Trophoblast cell (in vitro differentiated cells and primary cell): ENCODE measurements around the gene NLGN3.
A peak's percentile ranks its signal among the peaks of the same experiment; 100 is the strongest.

ENCODE experiments used
- DNase-seq, 2 donors: peaks; one replicate each; pipeline ENCODE4 v3.0.0-alpha.2; 2016
- H2AFZ ChIP-seq: 2 replicates; pipeline ENCODE4 v1.6.1; 2013; ENCODE audit warnings: low read length, moderate library complexity, mild to moderate bottlenecking; ENCODE audit not compliant: insufficient read depth, poor library complexity
- H2AK5ac ChIP-seq: 2 replicates; pipeline ENCODE4 v1.6.1; 2013; ENCODE audit warnings: mild to moderate bottlenecking, low read length
- H2BK120ac ChIP-seq: 2 replicates; pipeline ENCODE4 v1.6.1; 2013; ENCODE audit warnings: low read length, mild to moderate bottlenecking, moderate library complexity; ENCODE audit not compliant: insufficient read depth, poor library complexity
- H2BK12ac ChIP-seq: 2 replicates; pipeline ENCODE4 v1.6.1; 2013; ENCODE audit warnings: mild to moderate bottlenecking, low read length, moderate library complexity
- H2BK5ac ChIP-seq: 2 replicates; pipeline ENCODE4 v1.6.1; 2013; ENCODE audit warnings: low read length, low read depth, moderate library complexity, mild to moderate bottlenecking; ENCODE audit not compliant: poor library complexity
- H3K14ac ChIP-seq: 2 replicates; pipeline ENCODE4 v1.6.1; 2013; ENCODE audit warnings: mild to moderate bottlenecking, low read length
- H3K18ac ChIP-seq: 2 replicates; pipeline ENCODE4 v1.6.1; 2013; ENCODE audit warnings: mild to moderate bottlenecking, low read length
- H3K23ac ChIP-seq: 2 replicates; pipeline ENCODE4 v1.6.1; 2013; ENCODE audit warnings: low read length
- H3K27ac ChIP-seq: 2 replicates; pipeline ENCODE4 v1.5.1; 2013; ENCODE audit warnings: low read depth, mild to moderate bottlenecking, inconsistent platforms, low read length, moderate library complexity
- H3K27me3 ChIP-seq: 2 replicates; pipeline ENCODE4 v1.6.1; 2013; ENCODE audit warnings: inconsistent platforms, mild to moderate bottlenecking, low read length, moderate library complexity; ENCODE audit not compliant: insufficient read depth
- H3K36me3 ChIP-seq, 2 experiments: 1 replicate in 1 of 2; 2 replicates in 1 of 2; pipeline ENCODE4 v1.6.1; 2013; ENCODE audit warnings: low read length in 2 of 2, mild to moderate bottlenecking in 2 of 2, moderate library complexity in 1 of 2; ENCODE audit not compliant: insufficient read depth in 2 of 2, control insufficient read depth in 1 of 2
- H3K4ac ChIP-seq: 2 replicates; pipeline ENCODE4 v1.6.1; 2013; ENCODE audit warnings: low read depth, mild to moderate bottlenecking, low read length, moderate library complexity
- H3K4me1 ChIP-seq, 2 experiments: 1 replicate in 1 of 2; 2 replicates in 1 of 2; pipeline ENCODE4 v1.6.1; 2013; ENCODE audit warnings: low read length in 2 of 2, mild to moderate bottlenecking in 2 of 2, moderate library complexity in 1 of 2; ENCODE audit not compliant: insufficient read depth in 2 of 2, control insufficient read depth in 1 of 2
- H3K4me2 ChIP-seq: 2 replicates; pipeline ENCODE4 v1.6.1; 2013; ENCODE audit warnings: inconsistent platforms, mild to moderate bottlenecking, low read length, moderate library complexity
- H3K4me3 ChIP-seq: 2 replicates; pipeline ENCODE4 v1.5.1; 2013; ENCODE audit warnings: mild to moderate bottlenecking, low read depth, low read length, inconsistent platforms
- H3K79me1 ChIP-seq: one replicate; pipeline ENCODE4 v1.6.1; 2013; ENCODE audit warnings: low read length
- H3K79me2 ChIP-seq: 2 replicates; pipeline ENCODE4 v1.6.1; 2013; ENCODE audit warnings: low read length, mild to moderate bottlenecking; ENCODE audit not compliant: control insufficient read depth, insufficient read depth, poor library complexity
- H3K9ac ChIP-seq: 2 replicates; pipeline ENCODE4 v1.6.1; 2013; ENCODE audit warnings: mild to moderate bottlenecking, low read length
- H3K9me3 ChIP-seq: 2 replicates; pipeline ENCODE4 v1.6.1; 2013; ENCODE audit warnings: low read depth, mild to moderate bottlenecking, control low read depth, inconsistent platforms, low read length; ENCODE audit not compliant: insufficient read depth
- H4K12ac ChIP-seq: 2 replicates; pipeline ENCODE4 v1.6.1; 2013; ENCODE audit warnings: low read depth, mild to moderate bottlenecking, low read length, moderate library complexity
- H4K8ac ChIP-seq: 2 replicates; pipeline ENCODE4 v1.6.1; 2013; ENCODE audit warnings: low read depth, mild to moderate bottlenecking, low read length, moderate library complexity
- H4K91ac ChIP-seq: one replicate; pipeline ENCODE4 v1.6.1; 2013; ENCODE audit warnings: low read depth, mild to moderate bottlenecking, low read length, moderate library complexity
- WGBS: extraction: QIAGEN DNeasy Blood & Tissue Kit; methylation state at CpG from one replicate; pipeline ENCODE4 v1.1.7; 2013; ENCODE audit warnings: missing lambda C conversion rate; ENCODE audit not compliant: insufficient read length, insufficient coverage; ENCODE audit errors: extremely low coverage; 5-methylcytosine and 5-hydroxymethylcytosine counted together

Gene NLGN3

GRCh38 chrX:71106427-71106826 is 38.2 kb upstream of the NLGN3 start, which contains the start of gene CXorf65:
CXorf65 (minus strand) TSS chrX:71106740; CDS start chrX:71106556, 184 bp downstream.
- WGBS: no CpG with 5 or more reads among the region's 1 CpG
- DNase-seq: no peak

GRCh38 chrX:71107245-71107644 is 37.4 kb upstream of the NLGN3 start:
- WGBS: no CpG with 5 or more reads among the region's 4 CpGs
- Histone ChIP-seq H3K23ac (no peak overlapping the region), H3K9me3 (no peaks in the 10 kb centered on the region)

More at GRCh38 chrX:71106427-71106826, 38.2 kb upstream of the NLGN3 start, which contains the start of gene CXorf65:
- peak within 1 kb of the TSS; percentile 52 for H4K8ac ChIP-seq
- H3K4me2 ChIP-seq: peak within 1 kb of the TSS; percentile 30
- peaks cover 7% of the 10 kb centered on the region for H3K79me1 ChIP-seq
- H3K18ac ChIP-seq: no peak within 1 kb of the TSS
- H4K12ac ChIP-seq: no peak within 1 kb of the TSS
- no peak within 1 kb of the TSS for H2AFZ ChIP-seq
- peak within 1 kb of the TSS; percentile 61 for H2BK12ac ChIP-seq
- H3K36me3 ChIP-seq: peaks cover 0 to 2% of the 10 kb centered on the region in 2 experiments
- no peaks in the 10 kb centered on the region for H3K79me2 ChIP-seq
- H3K4me1 ChIP-seq: peaks cover 20 to 35% of the 10 kb centered on the region in 2 experiments
- H3K27me3 ChIP-seq: no peaks in the 10 kb centered on the region
- H3K23ac ChIP-seq: no peak within 1 kb of the TSS
- peak within 1 kb of the TSS; percentile 32 for H2BK5ac ChIP-seq
- H3K27ac ChIP-seq: peak within 1 kb of the TSS; percentile 54
- peak within 1 kb of the TSS; percentile 87 for H2BK120ac ChIP-seq
- H3K4ac ChIP-seq: peak within 1 kb of the TSS; percentile 6
- no peak within 1 kb of the TSS for H2AK5ac ChIP-seq
- peak within 1 kb of the TSS; percentile 58 for H3K14ac ChIP-seq
- H4K91ac ChIP-seq: peak within 1 kb of the TSS; percentile 36
- H3K9ac ChIP-seq: no peak within 1 kb of the TSS
- H3K9me3 ChIP-seq: no peaks in the 10 kb centered on the region
- no peak within 1 kb of the TSS for H3K4me3 ChIP-seq

GRCh38 chrX:71107762-71108360 is 36.8 kb upstream of the NLGN3 start:
- peaks cover 14 to 30% of the 10 kb centered on the region in 2 experiments for H3K4me1 ChIP-seq
- H3K9me3 ChIP-seq: no peaks in the 10 kb centered on the region
- H3K4me3 ChIP-seq: no peak overlapping the region
- H3K27ac ChIP-seq: peak overlapping the region; percentile 61
- H3K4me2 ChIP-seq: peak overlapping the region; percentile 47
- peak overlapping the region; percentile 36 for H4K91ac ChIP-seq
- H3K9ac ChIP-seq: no peak overlapping the region
- H3K27me3 ChIP-seq: no peaks in the 10 kb centered on the region
- H2BK120ac ChIP-seq: no peak overlapping the region
- H3K18ac ChIP-seq: no peak overlapping the region
- no peaks in the 10 kb centered on the region for H3K36me3 ChIP-seq
- no peak for DNase-seq
- no peak overlapping the region for H4K12ac ChIP-seq
- H2BK12ac ChIP-seq: peak overlapping the region; percentile 61
- H3K79me1 ChIP-seq: peaks cover 7% of the 10 kb centered on the region
- H2AFZ ChIP-seq: no peak overlapping the region
- peak overlapping the region; percentile 12 for H2BK5ac ChIP-seq
- no peak overlapping the region for H3K4ac ChIP-seq
- H4K8ac ChIP-seq: no peak overlapping the region
- no peak overlapping the region for H2AK5ac ChIP-seq
- H3K14ac ChIP-seq: no peak overlapping the region
- no CpG with 5 or more reads among the region's 9 CpGs for WGBS
- no peaks in the 10 kb centered on the region for H3K79me2 ChIP-seq
- H3K23ac ChIP-seq: no peak overlapping the region

More at GRCh38 chrX:71107245-71107644, 37.4 kb upstream of the NLGN3 start:
- Histone ChIP-seq H4K91ac (peak overlapping the region; percentile 36), H4K12ac (no peak overlapping the region), H3K27ac (peak overlapping the region; percentile 54), H2AFZ (no peak overlapping the region), H3K79me2 (no peaks in the 10 kb centered on the region), H3K18ac (no peak overlapping the region), H3K27me3 (no peaks in the 10 kb centered on the region), H2BK12ac (peak overlapping the region; percentile 61), H3K4me3 (no peak overlapping the region), H3K79me1 (peaks cover 7% of the 10 kb centered on the region), H3K4ac (no peak overlapping the region), H2BK5ac (peak overlapping the region; percentile 12), H3K9ac (no peak overlapping the region), H3K36me3 (no peaks in the 10 kb centered on the region), H3K4me2 (no peak overlapping the region), H4K8ac (no peak overlapping the region), H3K4me1 (peaks cover 16 to 32% of the 10 kb centered on the region in 2 experiments), H3K14ac (no peak overlapping the region), H2BK120ac (peak overlapping the region; percentile 87), H2AK5ac (no peak overlapping the region)
- no peak for DNase-seq

- no peaks in the 10 kb centered on the region for H3K79me2 ChIP-seq
- no peak overlapping the region for H3K27ac ChIP-seq
- H3K4me1 ChIP-seq: peaks cover 12 to 22% of the 10 kb centered on the region in 2 experiments
- H3K4me3 ChIP-seq: no peak overlapping the region
- H2BK120ac ChIP-seq: peak overlapping the region; percentile 38
- no peaks in the 10 kb centered on the region for H3K9me3 ChIP-seq
- no peak overlapping the region for H3K23ac ChIP-seq
- H4K12ac ChIP-seq: no peak overlapping the region
- H3K36me3 ChIP-seq: no peaks in the 10 kb centered on the region
- no peak overlapping the region for H2AFZ ChIP-seq
- H3K14ac ChIP-seq: no peak overlapping the region
- H2BK5ac ChIP-seq: no peak overlapping the region
- no peaks in the 10 kb centered on the region for H3K27me3 ChIP-seq
- no peak overlapping the region for H3K18ac ChIP-seq
- DNase-seq: no peak
- H3K9ac ChIP-seq: no peak overlapping the region
- H2AK5ac ChIP-seq: no peak overlapping the region
- H4K8ac ChIP-seq: no peak overlapping the region
- H2BK12ac ChIP-seq: no peak overlapping the region
- 100% methylated on average over 1 of the region's 6 CpGs for WGBS
- H4K91ac ChIP-seq: peak overlapping the region; percentile 57
- peaks cover 5% of the 10 kb centered on the region for H3K79me1 ChIP-seq
- H3K4ac ChIP-seq: no peak overlapping the region
- H3K4me2 ChIP-seq: no peak overlapping the region
Observed at GRCh38 chrX:71109051-71109450, 35.6 kb upstream of the NLGN3 start.
